Measurements from ENCODE around the gene ASIP.
"Not testable (repeated sequence)": the region's sequence is repeated elsewhere in the genome, so short reads cannot be mapped to it uniquely, and the experiment has no call there.

Gene ASIP

DNA sequence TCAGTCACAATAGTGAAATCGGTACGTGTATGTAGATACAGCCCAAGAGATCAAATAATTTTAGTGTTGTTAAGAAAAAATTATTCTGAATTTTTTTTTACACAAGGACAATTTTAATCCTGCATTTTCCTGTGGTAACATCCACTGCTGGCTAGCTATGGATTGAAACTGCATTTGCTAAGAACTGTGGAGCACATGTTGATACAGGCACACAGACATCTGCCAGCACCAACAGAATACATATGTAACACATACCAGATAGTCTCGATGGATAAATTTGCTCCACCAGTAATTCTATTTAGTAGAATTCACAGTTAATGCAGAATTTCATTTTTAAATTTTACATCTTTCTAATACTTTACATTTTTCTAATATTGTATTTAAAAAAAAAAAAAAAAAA lies 2.2 kb downstream of the ASIP start:
- no peak for DNase-seq

DNA sequence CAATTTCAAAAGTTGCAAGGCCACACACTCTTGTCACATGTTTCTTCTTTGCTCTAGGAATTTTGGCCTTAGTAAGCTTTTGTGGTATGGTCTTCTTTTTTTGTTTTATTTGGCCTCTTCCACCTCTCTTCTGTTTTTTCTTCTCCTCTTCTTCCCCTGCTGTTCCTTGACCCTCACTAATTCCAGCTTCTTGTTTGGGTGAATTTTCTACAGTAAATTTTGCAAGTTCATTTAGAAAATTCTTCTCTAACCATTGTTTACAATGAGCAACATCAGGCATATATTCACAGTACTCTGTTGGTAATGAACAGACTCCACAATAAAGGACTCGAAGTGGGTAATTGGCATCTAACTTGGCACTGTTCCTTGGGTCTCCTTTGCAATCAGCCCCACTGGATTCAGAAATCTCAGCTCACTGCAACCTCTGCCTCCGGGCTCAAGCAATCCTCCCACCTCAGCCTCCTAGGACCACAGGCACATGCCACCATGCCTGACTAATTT lies 5.0 kb downstream of the ASIP start:
- DNase-seq = no peak

DNA sequence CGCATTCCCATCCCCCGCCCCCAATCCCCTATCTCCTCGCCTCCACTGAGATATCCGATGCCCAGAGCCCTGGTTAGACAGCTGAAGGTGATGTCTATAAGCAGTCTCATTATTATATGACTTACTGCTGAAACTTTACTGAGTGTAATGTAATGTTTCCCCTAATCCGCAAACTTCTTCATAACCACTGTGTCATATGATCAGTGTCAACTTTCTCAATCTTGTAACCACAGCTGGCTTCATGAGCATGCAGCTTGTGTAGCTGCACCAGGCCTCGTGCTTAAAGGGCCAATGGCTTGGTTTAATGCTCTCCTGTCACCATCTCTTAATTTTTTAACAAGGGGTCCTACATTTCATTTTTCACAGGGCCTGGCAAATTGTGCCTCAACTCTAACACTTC lies 8.1 kb downstream of the ASIP start:
- no peak for DNase-seq

DNA sequence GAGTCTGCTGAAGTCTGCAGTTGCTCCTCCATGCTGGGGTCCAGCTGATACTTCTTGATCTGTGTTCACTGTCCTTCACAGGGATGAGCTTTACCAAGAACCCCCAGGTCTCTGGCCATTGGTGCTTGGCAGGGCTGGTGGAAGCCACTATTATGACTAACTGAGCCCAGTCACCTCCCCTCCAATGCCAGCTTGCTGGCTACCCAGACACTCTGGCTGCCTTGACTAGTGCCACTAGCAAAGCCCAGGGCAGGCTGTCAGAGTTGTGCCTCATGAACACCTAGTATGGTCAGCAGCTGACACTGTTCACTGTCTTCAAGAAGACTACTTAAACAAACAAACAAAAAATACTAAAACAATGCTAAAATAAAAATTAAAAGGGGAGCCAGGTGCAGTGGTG lies 8.8 kb downstream of the ASIP start:
- DNase-seq = no peak

DNA sequence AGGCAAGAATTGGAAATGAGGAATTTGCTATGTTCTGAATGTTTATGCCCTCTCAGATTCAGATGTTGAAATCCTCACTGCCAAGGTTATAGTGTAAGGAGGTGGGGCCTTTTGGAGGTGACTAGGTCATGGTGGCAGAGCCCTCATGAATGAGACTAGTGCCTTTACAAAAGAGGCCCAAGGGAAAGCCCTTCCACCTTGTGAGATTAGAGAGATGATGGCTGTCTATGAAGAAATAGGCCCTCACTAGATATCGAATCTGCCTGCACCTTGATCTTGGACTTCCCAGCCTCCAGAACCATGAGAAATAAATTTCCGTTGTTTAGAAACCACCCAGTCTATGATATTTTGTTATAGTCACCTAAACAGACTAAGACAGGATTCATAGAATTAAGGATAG lies 10.4 kb downstream of the ASIP start:
- DNase-seq = no peak

DNA sequence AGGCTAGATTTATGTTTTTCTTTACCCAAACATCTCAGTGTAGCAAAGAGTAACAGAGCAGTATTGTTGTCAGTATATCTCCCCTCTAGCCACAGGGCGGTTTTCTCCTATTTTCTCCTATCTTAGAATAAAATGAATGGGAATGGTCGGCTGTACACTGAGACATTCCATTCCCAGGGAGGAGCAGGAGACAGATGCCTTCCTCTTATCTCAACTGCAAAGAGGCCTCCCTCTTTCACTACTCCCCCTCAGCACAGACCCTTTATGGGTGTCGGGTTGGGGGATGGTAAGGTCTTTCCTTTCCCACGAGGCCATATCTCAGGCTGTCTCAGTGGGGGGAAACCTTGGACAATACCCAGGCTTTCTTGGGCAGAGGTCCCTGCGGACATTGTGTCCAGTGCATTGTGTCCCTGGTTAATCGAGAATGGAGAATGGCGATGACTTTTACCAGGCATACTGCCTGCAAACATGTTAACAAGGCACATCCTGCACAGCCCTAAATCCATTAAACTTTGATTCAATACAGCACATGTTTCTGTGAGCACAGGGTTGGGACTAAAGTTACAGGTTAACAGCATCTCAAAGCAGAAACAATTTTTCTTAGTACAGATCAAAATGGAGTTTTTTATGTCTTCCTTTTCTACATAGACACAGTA lies 11.3 kb downstream of the ASIP start:
- DNase-seq = not testable (repeated sequence)

DNA sequence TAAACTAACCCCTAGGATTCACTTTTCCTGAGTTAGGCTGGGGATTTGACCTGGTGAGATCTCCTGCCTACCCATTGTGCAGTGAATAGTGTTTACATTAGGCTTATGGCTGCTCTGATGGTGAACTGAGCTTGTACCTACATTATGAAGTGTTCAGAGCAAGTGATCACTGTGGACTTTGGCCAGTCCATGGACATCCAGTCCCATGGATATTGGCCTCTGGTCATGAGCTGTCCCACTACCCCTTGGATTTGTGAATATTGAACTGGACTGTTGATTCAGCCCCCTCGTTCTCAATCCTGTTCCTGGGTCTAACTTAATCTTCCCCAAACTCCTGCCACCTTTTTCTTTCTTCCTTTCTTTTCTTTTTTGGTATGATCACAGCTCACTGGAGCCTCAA lies 13.8 kb downstream of the ASIP start:
- no peak for DNase-seq

DNA sequence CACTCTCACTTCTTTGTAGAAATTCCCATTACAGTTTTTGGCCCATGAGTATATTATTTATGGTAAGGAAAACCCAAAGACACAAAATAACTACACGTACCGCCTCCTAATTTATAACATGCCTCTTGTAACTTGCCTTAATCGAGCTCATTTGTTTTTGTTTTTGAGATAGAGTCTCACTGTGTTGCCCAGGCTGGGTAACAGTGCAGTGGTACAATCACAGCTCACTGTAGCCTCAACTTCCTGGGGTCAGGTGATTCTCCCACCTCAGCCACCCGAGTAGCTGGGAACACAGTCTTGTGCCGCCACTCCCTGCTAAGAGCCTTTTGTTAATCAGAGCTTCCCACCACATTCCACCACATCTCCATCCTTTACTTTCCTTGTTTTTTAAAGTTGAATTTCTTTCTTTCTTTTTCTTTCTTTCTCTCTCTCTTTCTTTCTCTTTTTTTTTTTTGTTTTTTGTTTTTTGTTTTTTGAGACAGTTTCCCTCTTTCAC lies 15.5 kb downstream of the ASIP start:
- no peak for DNase-seq

DNA sequence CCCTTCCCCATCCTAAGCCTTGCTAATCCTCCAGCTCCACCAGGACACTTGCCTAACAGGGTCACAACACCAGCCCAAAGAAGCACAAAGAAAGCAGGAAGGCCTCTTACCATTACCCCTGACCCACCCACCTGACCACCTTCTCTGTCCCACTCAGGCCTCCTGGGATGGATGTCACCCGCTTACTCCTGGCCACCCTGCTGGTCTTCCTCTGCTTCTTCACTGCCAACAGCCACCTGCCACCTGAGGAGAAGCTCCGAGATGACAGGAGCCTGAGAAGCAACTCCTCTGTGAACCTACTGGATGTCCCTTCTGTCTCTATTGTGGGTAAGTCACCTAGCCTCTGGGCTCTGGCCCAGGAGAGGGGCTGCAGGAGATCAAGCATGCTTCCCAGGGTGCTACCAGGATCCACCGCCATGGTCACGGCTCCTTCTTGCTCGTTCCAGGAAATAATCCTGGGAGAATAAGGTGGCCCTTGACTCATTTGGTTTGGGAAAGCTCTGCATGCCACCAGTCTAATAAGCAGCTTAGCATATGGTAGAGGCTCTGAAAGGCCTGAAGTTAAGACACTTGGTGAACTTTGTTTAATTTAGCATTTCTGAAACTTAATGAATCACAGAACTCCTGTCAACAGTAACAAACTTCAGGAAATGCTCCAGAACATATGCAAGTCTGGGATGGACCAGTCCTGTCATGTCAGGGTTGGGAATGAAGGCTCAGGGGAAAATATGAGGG lies 19.2 kb downstream of the ASIP start:
- no peak for DNase-seq

DNA sequence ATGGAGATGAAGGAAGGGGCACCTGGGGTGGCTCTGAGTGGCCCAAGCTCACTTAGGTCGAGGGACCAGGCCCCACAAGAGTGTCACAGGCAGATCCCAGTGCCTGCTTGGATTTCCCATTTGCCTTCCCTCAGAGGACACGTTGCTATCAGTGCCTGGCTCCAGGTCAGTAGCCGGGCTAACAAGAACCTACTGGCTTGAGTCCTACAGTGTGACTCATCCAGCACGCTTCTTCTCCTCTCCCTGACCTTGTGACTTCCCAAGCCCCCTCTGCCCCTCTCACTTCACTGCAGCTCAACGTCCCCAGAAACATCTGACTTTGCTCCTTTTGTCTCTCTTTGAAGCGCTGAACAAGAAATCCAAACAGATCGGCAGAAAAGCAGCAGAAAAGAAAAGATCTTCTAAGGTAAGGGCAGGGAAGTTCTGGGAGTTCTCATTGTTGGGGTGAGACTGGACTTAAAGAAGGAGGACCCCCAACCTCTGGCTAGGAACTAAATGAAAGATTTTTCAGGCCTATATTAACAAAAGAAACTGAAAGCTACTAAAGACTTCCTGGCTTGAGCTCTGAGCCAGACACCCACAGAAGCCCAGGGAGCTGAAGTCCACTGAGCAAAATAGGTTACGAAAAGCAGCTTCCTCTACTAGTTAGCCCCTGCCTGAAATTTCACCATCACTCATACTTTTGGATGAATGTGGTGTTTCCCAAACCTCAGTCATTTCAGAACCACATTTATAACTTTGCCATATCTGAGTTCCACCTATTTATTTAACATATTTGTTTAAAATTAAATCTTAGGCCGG lies 21.5 kb downstream of the ASIP start:
- DNase-seq = no peak

DNA sequence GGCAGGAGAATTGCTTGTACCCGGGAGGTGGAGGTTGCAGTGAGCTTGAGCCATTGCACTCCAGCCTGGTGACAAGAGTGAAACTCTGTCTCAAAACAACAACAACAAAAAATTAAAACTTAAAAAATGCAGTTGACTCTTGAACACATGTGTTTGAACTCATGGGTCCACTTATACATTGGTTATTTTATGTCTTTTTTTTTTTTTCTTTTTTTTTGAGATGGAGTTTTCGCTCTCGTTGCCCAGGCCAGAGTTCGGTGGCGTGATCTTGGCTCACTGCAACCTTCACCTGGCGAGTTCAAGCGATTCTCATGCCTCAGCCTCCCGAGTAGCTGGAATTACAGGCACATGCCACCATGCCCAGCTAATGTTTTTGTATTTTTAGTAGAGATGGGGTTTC lies 22.2 kb downstream of the ASIP start:
- not testable (repeated sequence) for DNase-seq

DNA sequence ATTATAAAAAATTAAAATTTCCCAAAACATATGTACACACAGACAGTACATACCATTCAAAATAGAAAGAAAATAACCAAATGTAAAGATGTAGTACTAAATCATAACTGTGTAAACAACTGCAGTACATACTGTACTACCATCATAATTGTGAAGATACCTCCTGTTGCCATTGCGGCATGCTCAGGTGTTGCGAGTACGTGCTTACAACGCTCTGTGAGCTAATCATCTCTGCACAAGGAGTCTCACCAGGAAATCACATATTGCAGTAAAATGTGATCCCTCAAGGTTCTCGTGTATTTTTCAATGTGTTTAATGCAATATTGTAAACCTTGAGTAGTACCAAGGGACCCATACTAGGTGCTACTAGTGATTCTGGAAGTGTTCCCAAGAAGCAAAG lies 22.9 kb downstream of the ASIP start:
- no peak for DNase-seq

DNA sequence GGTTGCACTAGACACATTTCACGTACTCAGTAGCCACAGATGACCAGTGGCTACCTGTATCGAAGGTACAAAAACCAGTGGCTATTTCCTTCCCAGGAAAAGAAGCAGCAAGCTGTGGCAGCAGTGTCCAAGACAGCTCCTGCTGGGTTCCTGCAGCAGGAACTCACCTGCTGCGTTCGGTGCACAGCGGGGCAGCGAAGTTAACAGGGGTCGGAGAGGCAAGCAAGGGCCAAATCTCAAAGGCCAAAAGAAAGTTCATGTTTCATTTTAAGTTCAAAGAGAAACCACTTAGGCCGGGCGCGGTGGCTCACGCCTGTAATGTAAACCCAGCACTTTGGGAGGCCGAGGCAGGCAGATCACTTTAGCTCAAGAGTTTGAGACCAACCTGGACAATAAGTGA lies 26.9 kb downstream of the ASIP start:
- no peak for DNase-seq

DNA sequence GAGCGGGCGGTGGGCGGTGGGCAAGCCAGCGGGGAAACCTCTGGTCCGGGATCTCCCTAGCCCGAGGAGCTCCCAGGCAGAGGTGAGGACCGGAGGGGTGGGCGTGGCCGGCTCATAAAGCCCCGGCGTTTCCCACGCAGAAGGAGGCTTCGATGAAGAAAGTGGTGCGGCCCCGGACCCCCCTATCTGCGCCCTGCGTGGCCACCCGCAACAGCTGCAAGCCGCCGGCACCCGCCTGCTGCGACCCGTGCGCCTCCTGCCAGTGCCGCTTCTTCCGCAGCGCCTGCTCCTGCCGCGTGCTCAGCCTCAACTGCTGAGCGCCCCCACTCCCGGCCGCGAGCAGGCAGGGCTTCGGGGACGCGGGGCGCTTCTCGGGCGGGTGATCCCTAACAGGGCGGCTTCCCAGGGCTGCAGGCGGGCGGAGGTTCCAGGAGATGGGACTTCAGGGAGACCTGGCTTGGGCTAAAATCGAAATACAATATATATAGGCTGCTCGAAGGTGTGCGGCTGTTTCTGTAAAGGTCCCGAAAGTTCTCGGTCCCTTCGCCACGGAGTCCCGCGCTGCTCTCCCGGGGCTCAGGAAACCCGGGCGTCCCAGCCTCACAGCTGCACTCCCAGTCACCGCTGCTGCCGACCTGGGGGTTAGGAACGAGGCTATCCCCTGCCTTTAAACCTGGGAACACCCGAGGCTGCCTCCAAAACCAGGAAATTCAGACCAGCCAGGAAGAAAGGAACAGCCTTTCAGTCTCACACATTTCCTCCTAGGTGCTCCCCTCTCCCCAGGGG lies 27.8 kb downstream of the ASIP start:
- no peak for DNase-seq

DNA sequence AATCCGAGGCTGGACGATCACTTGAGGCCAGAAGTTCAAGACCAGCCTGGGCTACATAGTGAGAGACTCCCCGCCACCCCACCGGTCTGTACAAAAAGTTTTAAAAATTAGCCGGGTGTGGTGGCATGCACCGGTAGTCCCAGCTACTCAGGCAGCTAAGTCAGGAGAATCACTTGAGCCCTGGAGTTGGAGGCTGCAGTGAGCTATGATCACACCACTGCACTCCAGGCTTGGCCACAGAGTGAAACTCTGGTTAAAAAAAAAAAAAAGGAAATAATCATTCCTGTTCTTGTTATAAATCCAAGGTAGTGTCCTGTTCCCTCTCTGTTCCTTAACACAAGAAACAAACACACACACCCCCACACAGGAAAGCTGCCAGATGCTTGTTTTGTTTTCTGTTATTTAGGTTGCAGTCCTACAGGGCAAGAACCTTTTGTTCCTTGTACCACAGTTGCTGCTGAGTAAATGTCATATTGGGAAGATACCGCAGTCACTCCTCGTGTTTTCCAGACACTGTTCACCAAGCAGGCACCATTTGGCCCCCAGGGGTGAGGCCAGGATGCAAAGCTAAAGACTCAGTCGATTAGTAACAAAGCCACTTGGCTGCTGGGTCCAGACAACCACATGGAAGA lies 28.9 kb downstream of the ASIP start:
- DNase-seq = no peak

DNA sequence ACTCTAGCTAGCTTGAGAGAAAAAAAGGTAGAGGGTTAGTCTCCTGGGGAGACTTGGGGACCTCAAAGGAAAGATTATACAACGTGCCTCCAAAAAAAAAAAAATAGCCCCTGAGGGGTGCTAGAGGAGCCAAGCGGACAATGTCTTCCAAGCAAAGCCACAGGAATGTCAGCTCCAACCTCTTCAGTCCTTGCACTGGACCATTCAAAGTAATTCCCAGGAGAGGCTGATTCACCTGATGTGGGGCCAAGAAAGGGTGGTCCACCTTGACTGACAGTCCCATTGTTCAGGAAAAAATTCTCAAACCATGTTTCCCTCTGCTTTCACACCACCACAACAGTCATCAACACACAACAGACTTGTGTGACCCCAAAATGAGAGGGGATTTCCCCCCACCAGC lies 30.7 kb downstream of the ASIP start:
- no peak for DNase-seq

DNA sequence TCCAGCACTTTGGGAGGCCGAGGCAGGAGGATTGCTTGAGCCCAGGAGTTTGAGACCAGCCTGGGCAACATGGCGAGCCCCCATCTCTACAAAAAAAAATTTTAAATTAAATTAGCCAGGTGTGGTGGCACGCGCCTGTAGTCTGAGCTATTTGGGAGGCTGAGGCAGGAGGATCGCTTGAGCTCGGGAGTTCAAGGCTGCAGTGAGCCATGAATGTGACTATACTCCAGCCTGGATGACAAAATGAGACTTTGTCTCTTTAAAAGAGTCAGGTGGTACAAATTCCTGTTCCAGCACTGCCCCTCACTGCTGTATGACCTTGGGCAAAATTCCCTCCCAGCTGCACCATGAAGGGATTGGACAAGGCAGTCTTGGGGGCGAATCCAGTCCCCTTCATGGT lies 33.5 kb downstream of the ASIP start:
- no peak for DNase-seq

DNA sequence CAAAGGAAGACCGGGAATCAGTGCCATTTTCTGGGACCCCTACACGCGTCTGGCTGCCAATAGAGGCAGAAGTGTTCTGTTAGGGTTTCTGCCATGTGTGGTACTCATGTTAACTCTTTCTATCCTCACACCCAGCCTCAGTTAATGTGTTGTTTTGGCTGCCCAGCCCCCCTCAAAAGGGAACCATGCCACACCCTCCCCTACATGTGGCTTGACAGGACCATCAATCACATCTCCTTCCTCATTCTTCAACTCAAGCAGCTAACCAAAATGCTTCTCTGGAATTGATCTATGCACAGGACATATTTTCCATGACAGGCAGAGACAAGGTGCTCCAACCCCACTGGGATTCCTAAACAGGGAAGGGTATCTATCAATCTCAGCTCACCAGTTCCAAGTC lies 40.0 kb downstream of the ASIP start:
- DNase-seq = no peak

DNA sequence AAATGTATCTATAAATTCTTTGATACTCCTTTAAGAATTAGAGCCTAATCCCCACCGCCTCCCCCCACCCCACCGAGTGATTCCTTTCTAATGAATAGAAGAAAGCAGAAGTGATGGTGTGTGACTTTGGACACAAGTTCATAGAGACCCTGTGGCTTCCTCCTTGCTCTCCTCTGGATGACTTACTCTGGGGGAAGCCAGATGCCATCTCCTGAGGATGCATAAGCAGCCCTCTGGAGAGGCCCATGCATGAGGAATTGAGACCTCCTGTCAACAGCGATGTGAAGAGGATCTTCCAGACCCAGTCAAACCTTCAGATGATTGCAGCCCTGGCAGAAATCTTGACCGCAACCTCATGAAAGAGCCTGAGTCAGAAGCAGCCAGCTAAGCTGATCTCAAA lies 40.8 kb downstream of the ASIP start:
- DNase-seq = no peak

DNA sequence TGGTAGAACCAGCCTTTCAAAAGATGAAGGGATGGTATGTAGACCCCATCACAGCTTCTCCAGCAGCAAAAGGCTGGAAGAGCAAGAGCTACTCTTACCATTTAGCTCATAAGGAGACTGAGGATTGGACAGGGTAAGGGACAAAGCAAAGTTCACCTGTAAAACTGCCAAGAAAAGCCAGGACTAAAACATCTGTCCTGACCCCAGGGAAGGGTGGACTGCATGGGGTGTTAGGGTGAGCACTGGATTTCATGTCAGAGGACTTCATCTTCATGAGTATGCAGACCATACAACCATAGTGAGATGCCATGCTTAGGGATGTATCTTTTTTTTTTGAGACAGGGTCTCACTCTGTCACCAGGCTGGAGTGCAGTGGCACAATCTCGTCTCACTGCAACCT lies 42.6 kb downstream of the ASIP start:
- no peak for DNase-seq

DNA sequence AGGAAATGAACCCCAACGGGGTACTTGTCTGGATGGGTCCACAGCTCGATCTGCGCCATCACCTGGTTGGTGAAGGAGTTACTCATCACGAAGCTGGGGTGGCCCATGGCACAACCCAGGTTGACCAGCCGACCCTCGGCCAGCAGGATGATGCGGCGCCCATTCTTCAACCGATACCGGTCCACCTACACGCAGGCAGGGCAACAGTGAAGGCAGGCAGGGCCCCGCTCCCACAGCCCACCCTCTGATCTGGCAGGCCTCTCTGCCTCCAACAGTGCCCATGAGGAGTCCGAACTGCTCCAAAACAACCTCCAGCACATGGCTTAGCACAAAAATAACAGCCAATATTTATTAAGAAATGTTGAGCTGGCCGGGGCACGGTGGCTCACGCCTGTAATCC lies 44.2 kb downstream of the ASIP start:
- no peak for DNase-seq

DNA sequence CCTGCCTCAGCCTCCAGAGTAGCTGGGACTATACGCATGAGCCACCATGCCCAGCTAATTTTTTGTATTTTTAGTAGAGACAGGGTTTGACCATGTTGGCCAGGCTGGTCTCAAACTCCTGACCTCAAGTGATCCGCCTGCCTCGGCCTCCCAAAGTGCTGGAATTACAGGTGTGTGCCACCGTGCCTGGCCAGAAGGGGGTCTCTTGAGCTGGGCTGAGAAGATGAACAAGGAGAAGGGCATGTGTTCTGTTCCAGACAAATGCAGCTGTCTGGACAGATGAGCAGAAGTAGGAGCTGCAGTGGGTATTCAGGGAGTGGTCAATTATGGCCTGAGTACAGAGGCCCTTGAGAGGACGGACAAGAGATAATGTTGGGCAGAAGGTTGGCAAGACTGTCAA lies 46.3 kb downstream of the ASIP start:
- DNase-seq = not testable (repeated sequence)
